Sigmoid colon (tissue), 7 donors: Measurements from ENCODE around the gene SPRY1. TPM values are rescaled to one million over a fixed set of nuclear protein-coding genes. Genes with fewer than 3 reads are reported as not detected.

Source experiments
- DNase-seq: peaks from one replicate; pipeline ENCODE4 v3.0.0-alpha.2; 2019
- H3K27ac ChIP-seq, 4 donors: fragments of 200-600 bp; sonication (generic); one replicate each; pipeline ENCODE4 v1.5.1; 2016 to 2019; ENCODE audit warnings: mild to moderate bottlenecking in 1 of 4
- H3K27me3 ChIP-seq, 3 donors: fragments of 200-600 bp; sonication (generic); one replicate each; pipeline ENCODE4 v1.5.1; 2019; ENCODE audit warnings: mild to moderate bottlenecking in 1 of 3
- H3K36me3 ChIP-seq, 4 donors: fragments of 200-600 bp; sonication (generic); one replicate each; pipeline ENCODE4 v1.5.1; 2016 to 2019
- H3K4me1 ChIP-seq, 4 donors: fragments of 200-600 bp; sonication (generic); one replicate each; pipeline ENCODE4 v1.5.1; 2017 to 2019
- H3K4me3 ChIP-seq, 4 donors: fragments of 200-600 bp; sonication (generic); one replicate each; pipeline ENCODE4 v1.5.1; 2017 to 2019; ENCODE audit warnings: mild to moderate bottlenecking in 2 of 4, moderate library complexity in 1 of 4
- H3K9me3 ChIP-seq, 4 donors: fragments of 200-600 bp in 3 of 4; sonication (generic) in 3 of 4; one replicate each; pipeline versions ENCODE4 v1.5.1 to v1.6.1; 2013 to 2019
- EP300 ChIP-seq, 4 donors: sonication (generic); formaldehyde crosslinking; IDR thresholded peaks; one replicate each; pipeline ENCODE4 v1.6.1; 2017; ENCODE audit warnings: antibody characterized with exemption in 4 of 4
- POLR2A ChIP-seq, 2 donors: fragments of 450-650 bp; IDR thresholded peaks; one replicate each; pipeline ENCODE4 v1.6.1; 2016; ENCODE audit warnings: antibody characterized with exemption in 2 of 2, mild to moderate bottlenecking in 2 of 2, moderate library complexity in 2 of 2
- POLR2AphosphoS5 ChIP-seq, 4 donors: sonication (generic); formaldehyde crosslinking; IDR thresholded peaks; one replicate each; pipeline ENCODE4 v1.6.1; 2017; ENCODE audit warnings: antibody characterized with exemption in 4 of 4
- WGBS, 2 donors: extraction: QIAGEN DNeasy Blood & Tissue Kit; methylation state at CpG; one replicate each; pipeline ENCODE4 v1.1.7; 2013; 5-methylcytosine and 5-hydroxymethylcytosine counted together
- intact Hi-C: fragments of 100-400 bp; cut with DNase I; formaldehyde crosslinking; loops from one replicate; pipeline ENCODE4 v1.15.1; 2023
- polyA plus RNA-seq, 3 donors: library from polyadenylated mRNA; stranded (reverse); fragments of 200-250 nt; gene quantifications; one replicate each; pipeline ENCODE4 v1.2.3, GENCODE V29; 2013
- total RNA-seq, 4 donors: library from RNA; depleted of rRNA; stranded (reverse); fragments of >200 nt; gene quantifications; one replicate each; pipeline ENCODE4 v1.1.0, GENCODE V29; 2016
- TF ChIP-seq, protein P1 (sequence below), 4 experiments: fragments of 450-650 bp in 3 of 4; fragments of 200-600 bp in 1 of 4; IDR thresholded peaks; one replicate each; pipeline ENCODE4 v1.5.1; 2016 to 2019; ENCODE audit warnings: antibody characterized with exemption in 4 of 4, mild to moderate bottlenecking in 3 of 4, moderate library complexity in 2 of 4
- donor health status: healthy with polysubstance abuse.
- donor health status: Bipolar disorder and iron deficiency.
- donor health status: healthy.

Gene SPRY1
- total and polyA plus RNA-seq, 7 donors, result 5.5 to 84.4 (median 37.6) TPM

DNA sequence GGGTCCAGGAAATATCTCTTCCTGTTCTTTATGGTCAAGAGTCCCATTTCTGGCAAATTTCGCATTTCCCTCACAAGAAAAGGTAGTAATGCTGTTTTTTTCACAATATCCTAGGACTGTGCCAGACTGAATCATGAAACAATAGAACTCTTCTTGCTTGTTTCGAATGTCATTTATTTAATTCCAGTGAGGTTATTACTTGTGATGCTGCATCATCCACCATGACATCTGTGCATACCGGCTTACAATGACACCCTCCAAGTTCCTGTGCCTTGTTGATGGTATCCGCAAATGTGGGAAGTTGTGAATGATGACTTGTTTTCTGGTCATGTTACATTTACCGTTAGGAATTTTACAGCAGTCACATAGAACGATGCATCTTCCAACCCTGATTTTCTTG, 42.9 kb upstream of the SPRY1 start:
- no peak overlapping the region for H3K4me3 ChIP-seq
- peak overlapping the region in 1 of 4 donors; percentile 45 for H3K27ac ChIP-seq
- no peak for DNase-seq
- intact Hi-C loops, result no loop called here
- no peaks in the 10 kb centered on the region for H3K9me3 ChIP-seq
- peaks cover 0 to 15% (median 5%) of the 10 kb centered on the region in 4 donors for H3K4me1 ChIP-seq
- H3K36me3 ChIP-seq, result no peaks in the 10 kb centered on the region
- WGBS, 2 donors, result 90% methylated on average over 6 of the region's 6 CpGs
- no peaks in the 10 kb centered on the region for H3K27me3 ChIP-seq
- TF ChIP-seq EP300 (IDR thresholded peaks at IDR 0.05), result no peak
- TF ChIP-seq POLR2A (IDR thresholded peaks at IDR 0.05), result no peak
- no peak for TF ChIP-seq POLR2AphosphoS5 (IDR thresholded peaks at IDR 0.05)
- TF ChIP-seq, protein P1, sequence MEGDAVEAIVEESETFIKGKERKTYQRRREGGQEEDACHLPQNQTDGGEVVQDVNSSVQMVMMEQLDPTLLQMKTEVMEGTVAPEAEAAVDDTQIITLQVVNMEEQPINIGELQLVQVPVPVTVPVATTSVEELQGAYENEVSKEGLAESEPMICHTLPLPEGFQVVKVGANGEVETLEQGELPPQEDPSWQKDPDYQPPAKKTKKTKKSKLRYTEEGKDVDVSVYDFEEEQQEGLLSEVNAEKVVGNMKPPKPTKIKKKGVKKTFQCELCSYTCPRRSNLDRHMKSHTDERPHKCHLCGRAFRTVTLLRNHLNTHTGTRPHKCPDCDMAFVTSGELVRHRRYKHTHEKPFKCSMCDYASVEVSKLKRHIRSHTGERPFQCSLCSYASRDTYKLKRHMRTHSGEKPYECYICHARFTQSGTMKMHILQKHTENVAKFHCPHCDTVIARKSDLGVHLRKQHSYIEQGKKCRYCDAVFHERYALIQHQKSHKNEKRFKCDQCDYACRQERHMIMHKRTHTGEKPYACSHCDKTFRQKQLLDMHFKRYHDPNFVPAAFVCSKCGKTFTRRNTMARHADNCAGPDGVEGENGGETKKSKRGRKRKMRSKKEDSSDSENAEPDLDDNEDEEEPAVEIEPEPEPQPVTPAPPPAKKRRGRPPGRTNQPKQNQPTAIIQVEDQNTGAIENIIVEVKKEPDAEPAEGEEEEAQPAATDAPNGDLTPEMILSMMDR (IDR thresholded peaks at IDR 0.05), result no peak

DNA sequence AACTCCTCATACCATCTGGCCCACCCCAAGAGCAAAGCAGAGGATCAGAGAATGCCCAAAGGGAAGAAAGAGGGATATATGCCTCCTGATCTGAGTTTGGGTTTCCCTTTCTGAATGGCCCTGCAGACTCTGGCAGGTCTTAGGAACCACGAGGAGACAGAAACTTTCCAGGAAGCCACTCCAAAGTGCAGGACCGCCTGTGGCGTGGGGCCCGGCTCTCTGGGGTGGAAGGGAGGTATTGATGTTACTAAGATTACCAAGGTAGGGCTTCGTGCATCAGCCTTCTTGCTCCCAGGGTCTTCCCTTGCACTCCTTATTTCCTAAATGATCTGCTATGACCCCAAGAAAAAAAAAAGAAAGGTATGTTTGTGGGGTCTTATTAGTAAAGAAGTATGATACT, 41.9 kb upstream of the SPRY1 start:
- H3K36me3 ChIP-seq, result no peaks in the 10 kb centered on the region
- intact Hi-C loops, result no loop called here
- H3K4me3 ChIP-seq, result no peak overlapping the region
- no peak overlapping the region for H3K27ac ChIP-seq
- H3K27me3 ChIP-seq, result no peaks in the 10 kb centered on the region
- no peak for DNase-seq
- H3K9me3 ChIP-seq, result no peaks in the 10 kb centered on the region
- WGBS, 2 donors, result 86 to 88% methylated on average over 5 of the region's 5 CpGs
- H3K4me1 ChIP-seq, result peaks cover 0 to 15% (median 5%) of the 10 kb centered on the region in 4 donors
- TF ChIP-seq EP300 (IDR thresholded peaks at IDR 0.05), result no peak
- no peak for TF ChIP-seq POLR2A (IDR thresholded peaks at IDR 0.05)
- TF ChIP-seq, protein P1 (IDR thresholded peaks at IDR 0.05), result no peak
- no peak for TF ChIP-seq POLR2AphosphoS5 (IDR thresholded peaks at IDR 0.05)

DNA sequence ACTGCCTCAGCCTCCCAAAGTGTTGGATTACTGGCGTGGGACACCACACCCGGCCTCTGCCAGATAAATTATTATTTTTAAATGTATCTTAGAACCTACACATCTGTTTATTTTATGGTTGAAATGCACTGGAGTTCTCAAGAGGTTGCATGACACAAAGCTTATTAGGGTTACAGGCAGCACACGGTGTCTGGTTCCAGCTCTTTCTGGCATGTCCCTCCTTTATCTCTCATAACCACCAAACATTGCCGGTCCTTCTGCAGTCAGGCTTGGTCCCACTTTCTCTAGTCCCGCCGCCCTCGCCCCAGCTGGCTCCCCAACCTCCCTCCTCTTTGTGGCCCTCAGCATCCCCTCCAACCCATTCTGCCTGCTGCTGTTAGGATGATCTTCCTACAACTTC, 39.7 kb upstream of the SPRY1 start:
- intact Hi-C loops, result no loop called here
- Histone ChIP-seq H3K4me3 (no peak overlapping the region), H3K4me1 (peaks cover 0 to 23% (median 5%) of the 10 kb centered on the region in 4 donors), H3K36me3 (no peaks in the 10 kb centered on the region), H3K27ac (no peak overlapping the region), H3K9me3 (no peaks in the 10 kb centered on the region), H3K27me3 (no peaks in the 10 kb centered on the region)
- DNase-seq, result no peak
- TF ChIP-seq, protein P1 (IDR thresholded peaks at IDR 0.05), result no peak
- no peak for TF ChIP-seq EP300 (IDR thresholded peaks at IDR 0.05)
- no peak for TF ChIP-seq POLR2AphosphoS5 (IDR thresholded peaks at IDR 0.05)
- TF ChIP-seq POLR2A (IDR thresholded peaks at IDR 0.05), result no peak
- WGBS, 2 donors, result 85 to 86% methylated on average over 7 of the region's 7 CpGs

DNA sequence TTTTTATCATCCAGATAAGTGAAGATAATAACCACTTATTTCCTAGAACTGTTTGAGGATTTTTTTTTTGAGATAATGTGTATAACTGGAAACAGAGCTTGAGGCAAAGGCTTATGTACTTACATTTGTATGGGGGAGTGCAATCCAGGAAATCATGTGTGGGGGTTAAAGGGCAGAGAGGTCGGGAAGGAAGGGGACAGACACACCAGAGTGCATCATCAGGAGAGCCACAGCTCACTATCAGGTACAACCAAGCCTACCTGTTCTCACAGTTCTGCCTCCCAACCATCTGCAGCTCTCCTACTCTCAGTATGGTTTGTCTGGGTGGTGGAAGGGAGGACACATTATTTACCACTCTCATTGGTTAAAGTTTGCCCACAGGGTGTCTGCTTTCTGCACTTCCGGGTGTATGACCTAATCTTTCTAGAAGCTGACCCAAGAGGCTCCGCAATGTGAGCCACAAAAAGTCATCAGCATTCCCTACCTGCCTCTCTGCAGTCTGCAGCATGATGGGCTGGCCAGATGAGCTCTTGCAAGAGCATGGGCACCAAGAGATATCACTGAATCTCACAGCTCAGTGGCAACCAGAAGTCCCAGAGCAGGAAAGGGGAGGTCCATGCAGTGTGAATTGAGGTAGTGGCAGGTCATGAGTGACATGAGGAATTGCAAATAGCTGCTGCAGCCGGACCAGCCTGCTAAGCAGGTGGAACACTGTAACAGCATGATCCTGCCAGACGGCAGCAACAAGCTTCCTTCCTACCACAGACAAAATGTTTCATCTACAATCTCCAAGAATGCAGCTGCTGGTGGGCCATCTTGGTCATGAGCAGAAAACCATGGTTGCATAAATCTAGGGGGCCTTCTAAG, 36.9 kb upstream of the SPRY1 start:
- Histone ChIP-seq H3K27ac (no peak overlapping the region), H3K9me3 (no peaks in the 10 kb centered on the region), H3K4me3 (no peak overlapping the region), H3K4me1 (peaks cover 0 to 9% (median 0%) of the 10 kb centered on the region in 4 donors), H3K27me3 (no peaks in the 10 kb centered on the region), H3K36me3 (no peaks in the 10 kb centered on the region)
- DNase-seq, result no peak
- 69 to 80% methylated on average over 5 of the region's 5 CpGs for WGBS, 2 donors
- TF ChIP-seq EP300 (IDR thresholded peaks at IDR 0.05) (no peak), POLR2A (IDR thresholded peaks at IDR 0.05) (no peak), POLR2AphosphoS5 (IDR thresholded peaks at IDR 0.05) (no peak)
- TF ChIP-seq, protein P1 (IDR thresholded peaks at IDR 0.05), result no peak
- intact Hi-C loops, result no loop called here
